NCI-H526 (cell line): ENCODE measurements around the gene SLC6A5.

Source experiments
- DNase-seq, 2 experiments: peaks; one replicate each; lab custom pipeline; 2025; lab: John Stamatoyannopoulos, UW

Gene SLC6A5

DNA sequence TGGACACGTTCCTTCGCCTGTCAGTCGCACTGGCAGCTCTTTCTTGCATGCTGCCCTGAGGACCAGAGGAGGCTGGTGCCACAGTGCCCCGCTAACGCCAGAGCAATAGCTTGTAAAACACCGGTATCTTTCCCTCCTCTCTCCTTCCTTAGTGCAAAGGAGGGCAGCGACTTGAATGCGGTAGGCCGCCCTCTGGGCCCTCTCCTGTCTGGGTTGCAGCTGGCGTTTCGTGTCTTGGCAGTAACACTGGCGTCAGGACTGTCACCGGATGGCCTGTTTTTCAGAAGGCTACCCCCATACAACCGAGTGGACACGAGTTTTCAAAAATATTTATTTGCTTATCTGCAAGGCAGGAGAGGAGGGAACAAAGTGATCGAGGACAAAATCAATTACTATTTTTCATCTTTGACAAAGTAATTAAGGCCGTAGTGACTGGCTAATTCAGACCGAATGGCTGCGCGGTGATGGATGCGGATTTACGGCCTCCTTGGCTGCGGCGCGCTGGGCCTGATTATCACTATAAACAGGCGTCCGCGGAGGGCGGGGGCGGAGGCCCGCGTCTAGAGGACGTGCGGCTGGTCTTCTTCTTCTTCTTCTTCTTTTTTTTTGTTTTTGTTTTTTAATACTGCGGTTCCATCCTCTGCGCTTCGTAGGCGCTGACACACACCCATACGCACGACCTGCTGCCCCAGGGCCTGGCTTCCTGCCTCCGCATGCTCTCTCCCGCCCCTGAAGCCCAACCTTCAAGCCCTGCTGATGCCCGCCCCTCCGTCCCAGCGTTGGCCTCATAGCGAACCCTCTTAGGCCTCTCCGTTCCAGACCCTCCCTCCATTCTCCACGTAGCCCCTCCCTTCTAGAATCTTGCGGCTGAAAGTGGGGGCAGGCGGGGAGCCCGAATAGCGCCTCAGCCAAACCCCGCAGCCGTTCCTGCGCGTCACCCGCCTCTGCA, 2.9 kb upstream of the SLC6A5 start:
- no peak for DNase-seq

DNA sequence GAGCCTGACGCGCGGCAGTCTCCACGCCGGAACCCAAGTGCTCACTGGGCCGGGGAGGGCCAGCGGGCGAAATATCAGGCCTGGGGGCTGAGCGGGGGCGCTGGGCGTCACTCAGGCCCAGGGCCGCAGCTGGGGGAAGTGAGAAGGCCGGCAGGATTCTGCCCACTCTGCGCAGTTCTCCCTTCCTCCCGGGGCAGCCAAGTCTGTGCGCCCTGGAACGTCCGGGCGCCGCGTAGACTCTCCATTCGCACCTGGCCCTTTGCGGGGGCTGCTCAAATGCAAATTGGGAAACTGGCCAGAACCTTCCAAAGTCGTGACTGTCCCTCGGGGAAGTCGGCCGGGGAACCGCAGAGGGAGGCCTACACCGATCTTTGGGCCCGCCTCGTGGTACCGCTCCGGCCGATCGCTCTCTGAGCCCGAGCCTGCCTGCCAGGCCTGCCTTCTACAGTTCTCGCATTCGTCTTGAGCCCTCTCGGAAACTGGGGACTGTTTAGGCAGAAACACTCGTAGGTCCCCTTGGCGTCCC, 2.2 kb upstream of the SLC6A5 start:
- DNase-seq: no peak

DNA sequence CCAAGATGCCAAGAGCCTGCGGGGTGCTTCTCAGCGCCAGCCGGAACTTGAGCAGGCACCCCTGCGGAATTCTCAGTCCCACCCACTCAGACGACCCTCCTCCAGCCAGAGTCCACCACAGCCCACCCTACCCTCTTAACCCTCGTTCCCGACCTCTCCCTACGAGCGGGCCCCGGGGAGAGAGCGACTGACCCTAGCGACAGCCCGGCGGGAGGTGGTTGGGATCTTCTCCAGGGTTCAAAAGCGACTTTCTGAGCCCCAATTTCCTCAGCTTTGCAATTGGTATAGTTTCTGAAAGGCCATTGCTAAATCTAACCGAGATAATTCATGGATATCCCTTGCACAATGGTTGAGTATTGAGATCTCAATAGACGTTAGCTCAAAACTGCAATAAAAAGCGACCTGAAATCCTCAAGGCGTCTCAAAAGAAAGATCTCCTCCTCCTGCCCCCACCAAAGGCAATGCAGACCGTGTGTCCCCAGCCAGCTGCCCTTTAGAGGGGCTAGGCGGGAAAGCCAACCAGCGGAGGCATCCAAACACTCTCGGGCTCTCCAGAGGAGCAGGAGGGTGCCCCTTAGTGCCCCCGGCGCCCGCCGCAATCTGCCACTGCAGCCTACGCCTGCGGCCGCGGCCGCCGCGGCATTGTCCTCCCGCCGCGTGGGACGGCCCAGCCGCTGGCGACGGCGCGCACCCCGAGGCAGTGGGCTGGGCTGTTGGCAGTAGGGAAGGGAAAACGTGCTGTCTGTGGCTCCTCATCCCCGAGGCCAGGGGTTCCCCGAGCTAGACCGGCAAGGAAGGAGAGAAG, 1.5 kb upstream of the SLC6A5 start:
- no peak for DNase-seq

DNA sequence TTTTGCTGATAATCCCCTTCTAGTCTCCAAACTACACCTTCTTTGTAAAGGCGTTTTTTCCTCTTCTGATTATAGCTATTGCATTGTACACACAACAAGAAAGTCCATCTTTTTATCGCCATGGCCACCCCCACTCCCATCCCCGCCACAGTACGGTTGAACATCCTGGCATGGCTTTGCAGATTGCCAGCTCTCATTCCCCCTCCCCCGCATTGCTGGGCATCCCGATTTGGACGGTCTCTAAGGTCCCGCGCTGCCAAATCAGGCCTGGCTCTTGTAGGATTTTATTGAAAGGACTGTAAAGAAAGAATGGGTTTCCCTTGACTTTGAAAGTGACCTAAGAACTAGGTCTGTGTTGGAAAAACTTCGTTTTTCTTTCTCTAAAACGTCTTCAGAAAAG, 916 bp upstream of the SLC6A5 start:
- DNase-seq: no peak

DNA sequence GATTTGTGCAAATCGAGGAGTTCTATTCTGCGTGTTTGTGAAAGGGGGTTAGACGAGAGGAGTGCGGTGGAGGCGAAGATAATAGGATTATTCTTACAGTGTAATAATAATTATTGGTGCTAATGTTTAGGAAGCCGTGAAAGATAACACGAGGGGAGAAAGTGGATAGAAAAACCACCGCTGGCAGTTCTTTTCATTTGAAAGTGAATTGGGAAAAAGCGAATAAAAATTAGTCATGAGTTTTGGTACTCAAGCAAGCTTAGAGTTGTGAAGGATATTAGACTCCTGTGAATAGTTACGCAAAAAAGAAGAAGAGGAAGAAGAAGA, 575 bp downstream of the SLC6A5 start:
- no peak for DNase-seq

DNA sequence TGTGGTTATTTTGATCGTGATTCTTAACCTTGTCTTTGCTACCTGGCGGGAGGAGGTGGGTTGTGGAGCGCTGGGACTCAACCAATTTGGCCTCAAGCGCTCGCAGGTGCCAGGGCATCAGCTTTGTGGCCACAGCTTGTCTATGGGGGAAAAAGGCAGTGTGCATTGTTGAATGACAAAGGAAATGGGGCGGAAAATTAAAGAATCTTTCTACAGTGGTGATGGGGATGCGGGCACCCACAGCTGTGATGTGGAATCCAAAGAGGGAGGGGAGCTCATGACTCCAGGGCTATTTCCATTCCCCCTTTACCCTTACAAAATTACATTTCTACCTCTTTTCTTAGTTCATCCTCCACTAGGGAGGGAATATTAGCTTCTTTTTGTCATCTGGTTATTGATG, 1.1 kb downstream of the SLC6A5 start:
- DNase-seq: no peak

DNA sequence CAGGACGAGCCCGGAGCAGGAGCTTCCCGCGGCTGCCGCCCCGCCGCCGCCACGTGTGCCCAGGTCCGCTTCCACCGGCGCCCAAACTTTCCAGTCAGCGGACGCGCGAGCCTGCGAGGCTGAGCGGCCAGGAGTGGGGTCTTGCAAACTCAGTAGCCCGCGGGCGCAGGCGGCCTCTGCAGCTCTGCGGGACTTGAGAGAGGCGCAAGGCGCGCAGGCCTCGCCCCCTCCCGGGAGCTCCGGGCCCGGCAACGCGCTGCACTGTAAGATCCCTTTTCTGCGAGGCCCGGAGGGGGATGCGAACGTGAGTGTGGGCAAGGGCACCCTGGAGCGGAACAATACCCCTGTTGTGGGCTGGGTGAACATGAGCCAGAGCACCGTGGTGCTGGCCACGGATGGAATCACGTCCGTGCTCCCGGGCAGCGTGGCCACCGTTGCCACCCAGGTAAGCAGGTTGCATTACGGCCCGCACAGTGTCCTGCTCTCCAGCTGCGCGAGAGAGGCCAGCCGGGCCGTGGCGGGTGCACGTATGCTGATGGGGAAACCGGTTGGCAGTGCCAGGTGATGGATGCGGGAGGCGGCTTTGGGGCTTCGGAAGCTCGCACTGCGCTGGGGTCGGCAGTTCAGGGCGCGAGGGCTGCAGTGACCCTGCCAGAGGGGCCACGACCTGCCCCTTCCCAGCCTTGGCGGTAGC, 2.0 kb downstream of the SLC6A5 start:
- DNase-seq: peak in 1 of 2 experiments; percentile 60

DNA sequence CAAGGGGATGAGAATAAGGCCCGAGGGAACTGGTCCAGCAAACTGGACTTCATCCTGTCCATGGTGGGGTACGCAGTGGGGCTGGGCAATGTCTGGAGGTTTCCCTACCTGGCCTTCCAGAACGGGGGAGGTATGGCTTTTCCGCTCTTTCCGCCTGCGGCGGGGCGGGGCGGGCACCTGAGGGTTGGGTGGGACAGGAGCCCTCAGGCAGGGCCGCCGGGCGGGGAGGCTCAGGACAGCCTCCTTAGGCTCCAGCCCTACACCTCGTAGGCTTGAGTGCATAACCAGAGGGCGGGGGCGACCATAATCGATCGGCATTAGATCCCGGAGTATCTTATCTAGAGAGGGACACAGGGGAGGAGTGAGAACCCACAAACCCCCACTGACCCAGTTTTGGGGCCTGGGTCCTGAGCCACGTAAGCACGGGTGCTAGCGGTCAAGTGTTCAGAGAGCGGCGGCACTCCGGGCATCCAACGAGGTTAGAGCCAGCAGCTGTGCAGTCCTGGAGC, 4.9 kb downstream of the SLC6A5 start:
- no peak for DNase-seq

DNA sequence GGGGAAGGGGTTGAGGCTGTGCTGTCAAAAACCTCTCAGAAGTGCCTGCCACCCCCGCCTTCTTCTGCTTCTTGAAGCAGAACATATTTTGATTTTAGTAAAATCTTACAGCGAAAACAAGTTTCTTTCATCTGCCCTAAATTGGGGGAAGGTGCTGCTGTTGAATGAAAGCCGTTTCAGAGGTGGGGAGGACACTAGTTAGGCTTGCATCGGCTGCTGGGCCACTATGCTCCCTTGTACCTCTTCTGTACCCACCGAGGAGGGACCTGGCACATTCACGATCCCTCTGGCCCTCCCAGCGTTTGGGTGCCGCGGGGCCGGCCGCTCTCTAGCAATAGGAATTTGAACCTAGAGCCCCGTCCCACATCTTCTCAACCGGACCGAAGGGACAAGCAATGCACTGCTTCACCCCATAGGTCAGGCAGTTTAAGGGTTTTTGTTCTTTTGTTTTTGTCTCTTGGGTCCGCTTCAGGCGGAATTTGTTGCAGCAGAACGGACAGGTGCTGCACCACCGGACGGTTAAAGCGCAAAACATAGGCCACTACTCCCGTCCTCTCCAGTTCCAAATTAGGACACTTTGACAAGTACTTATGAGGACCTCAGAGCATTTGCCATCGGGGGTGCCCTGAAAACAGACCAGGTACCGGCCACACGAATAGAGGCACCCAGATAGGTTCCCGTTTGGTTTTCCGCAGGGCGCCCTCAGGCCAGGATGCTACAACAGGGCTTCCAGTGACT, 5.6 kb downstream of the SLC6A5 start:
- DNase-seq: no peak

DNA sequence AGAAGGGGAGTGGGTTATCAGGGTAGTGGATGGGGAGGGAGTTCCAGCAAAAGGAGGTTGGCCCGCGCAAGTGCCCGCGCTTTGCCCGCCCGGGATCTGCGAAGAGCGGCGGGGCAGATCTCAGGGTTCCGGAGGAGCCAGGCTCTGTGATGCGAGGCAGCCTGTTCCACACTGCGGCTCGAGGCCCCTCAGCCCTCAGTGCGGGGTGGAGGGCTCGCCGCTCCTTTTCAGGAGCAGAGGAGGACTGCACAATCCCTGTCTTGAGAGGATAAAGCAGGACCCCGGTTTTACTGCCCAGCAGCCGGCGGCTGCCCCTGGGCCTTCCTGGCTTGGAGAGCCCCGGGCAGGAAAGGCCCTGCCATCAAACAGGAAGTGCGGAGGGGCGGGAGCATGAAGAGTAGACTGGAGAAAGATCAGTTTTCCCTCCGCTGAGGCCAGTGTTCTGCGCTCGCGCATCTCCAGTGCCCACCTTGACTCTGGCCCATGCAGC, 6.2 kb downstream of the SLC6A5 start:
- no peak for DNase-seq

DNA sequence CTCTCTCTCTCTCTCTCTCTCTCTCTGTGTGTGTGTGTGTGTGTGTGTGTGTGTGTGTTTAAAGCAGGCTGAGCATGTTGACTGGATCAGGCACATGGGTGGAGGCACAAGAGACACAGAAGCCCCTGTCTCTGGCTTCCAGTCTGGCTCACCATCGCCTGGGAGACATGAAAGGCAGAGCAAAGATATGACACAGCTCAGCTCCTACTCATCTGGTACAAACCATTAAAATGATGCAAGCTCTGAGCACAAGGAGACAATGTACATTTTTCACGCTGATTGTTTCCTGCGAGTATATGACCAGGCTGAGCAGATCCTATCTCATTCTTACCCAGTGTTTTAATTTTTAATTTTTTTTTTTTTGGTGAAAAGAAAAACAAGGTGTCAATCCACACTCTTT, 9.5 kb downstream of the SLC6A5 start:
- no peak for DNase-seq

DNA sequence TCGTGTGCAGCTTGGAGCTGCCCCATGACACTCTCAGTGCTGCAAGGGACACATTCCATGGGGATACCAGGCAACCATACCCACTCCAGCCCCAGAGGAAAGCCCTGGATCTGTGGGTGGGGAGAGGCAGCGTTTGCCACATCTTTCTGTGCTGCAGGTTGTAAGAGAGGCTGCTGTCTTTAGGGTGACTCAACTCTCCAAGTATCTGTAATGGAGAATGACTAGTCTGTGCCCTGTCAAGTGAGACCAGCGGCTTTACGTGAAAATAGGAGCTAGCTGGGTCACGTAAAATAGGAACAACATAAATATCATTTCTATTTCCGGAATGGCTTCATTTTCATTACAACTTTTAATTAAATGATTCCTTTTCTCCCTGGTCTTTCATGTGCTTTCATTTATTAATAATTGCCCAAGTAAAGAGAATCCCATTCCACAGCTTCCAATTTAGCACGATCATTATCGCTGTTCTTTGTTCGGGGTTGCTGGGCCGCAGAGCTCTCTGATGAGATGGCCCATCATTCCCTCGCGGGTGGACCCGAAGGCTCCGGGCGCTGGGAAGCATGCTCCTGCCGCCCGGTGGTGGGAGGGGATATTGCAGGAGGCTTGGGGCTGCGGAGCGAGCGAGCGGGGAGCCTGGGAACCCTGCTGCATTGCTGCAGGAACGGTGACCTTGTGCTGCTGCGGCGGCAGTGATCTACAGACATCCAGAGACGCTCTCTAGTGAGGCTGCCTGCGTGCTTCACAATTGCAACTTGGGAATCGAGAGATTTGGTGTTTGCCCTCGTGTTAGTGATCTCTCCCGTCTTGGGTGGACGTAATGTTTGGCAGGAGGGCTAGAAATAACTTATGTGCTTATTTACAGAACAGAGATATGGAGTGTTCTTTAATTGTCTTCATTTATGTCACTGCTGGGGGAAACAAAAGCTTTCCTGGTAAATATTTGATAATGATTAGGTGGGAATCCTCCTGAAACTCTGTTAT, 10.6 kb downstream of the SLC6A5 start:
- DNase-seq: peak; percentile 74 to 96

DNA sequence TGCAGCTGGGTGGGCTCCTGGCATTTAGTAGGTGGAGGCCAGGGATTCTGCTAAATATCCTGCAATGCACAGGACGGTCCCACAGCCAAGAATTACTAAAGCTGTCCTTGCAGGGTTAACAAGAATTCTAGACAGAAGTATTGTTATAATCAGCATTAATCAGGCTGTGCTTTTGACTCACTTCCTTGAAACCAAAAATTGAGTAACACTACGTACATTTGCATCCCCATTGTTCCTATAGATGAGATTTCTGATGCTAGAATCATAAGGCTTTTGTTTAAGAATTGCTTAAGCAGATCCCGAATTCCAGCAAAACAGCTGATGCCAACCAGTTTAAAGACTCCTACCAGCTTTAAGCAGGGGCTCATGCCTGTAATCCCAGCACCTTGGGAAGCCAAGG, 11.4 kb downstream of the SLC6A5 start:
- DNase-seq: no peak

DNA sequence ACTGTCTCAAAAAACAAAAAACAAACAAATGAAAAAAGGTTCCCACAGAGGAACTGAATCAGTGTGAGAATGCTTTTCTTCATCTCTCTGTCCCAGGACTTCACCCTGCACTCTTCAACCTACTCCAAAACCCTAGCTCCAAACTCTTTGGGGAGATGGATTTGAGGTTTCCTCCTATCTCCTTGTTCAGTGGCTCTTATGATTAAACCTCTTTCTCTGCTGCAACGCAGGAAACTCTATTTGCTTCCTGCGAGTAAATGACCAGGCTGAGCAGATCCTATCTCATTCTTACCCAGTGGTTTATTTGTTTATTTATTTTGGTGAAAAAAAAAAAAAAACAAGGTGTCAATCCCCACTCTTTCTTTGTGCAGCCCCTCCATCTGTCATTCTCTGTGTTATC, 12.0 kb downstream of the SLC6A5 start:
- no peak for DNase-seq

DNA sequence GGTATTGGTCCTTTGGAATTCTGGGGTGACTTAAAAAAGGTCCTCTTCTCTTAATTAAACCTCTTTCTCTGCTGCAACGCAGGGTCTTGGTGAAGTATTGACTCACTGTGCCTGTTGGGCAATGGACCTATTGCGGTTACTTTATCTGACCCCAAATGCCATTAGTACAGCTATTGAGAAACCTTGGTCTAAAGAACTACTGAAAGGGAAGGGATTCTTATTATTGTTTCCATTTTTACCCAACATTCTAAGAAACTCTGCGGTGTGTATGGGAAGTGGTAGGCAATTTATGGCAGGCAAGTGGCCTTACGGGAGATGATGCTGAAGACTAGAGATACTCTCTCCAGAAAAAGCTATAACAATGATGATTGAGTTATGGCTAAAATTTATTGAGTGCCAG, 12.5 kb downstream of the SLC6A5 start:
- DNase-seq: no peak

DNA sequence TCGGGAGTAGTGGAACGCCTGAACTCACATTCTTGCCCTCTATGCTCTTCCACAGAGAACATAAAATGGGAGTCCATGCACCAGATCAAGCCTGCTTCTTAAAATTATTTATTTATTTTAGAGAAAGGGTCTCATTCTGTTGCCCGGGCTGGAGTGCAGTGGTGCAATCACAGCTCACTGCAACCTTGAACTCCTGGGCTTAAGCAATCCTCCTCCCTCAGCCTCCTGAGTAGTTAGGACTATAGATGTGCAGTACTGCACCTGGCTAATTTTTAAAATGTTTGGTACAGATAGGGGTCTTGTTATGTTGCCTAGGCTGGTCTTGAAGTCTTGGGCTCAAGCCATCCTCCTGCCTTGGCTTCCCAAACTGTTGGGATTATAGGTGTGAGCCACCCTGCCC, 13.0 kb downstream of the SLC6A5 start:
- DNase-seq: no peak

DNA sequence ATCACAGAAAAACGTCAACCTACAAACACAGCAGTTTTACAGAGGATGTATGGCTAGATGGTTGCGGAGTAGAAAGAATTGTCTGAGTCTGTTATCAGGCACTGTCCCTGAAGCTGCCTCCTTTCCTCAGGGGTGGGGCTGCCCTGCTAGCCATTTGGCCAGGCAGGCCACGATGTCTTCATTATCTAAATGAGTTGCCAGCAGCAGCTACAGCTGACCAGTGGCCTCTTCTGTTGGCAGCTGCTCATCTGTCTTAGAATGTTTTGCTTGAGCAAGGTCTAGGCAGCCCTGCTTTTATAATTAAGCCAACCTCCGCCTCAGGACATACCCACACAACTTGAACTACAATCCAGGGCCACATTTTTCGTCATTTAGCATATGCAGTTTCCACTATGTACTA, 17.5 kb downstream of the SLC6A5 start:
- DNase-seq: no peak

DNA sequence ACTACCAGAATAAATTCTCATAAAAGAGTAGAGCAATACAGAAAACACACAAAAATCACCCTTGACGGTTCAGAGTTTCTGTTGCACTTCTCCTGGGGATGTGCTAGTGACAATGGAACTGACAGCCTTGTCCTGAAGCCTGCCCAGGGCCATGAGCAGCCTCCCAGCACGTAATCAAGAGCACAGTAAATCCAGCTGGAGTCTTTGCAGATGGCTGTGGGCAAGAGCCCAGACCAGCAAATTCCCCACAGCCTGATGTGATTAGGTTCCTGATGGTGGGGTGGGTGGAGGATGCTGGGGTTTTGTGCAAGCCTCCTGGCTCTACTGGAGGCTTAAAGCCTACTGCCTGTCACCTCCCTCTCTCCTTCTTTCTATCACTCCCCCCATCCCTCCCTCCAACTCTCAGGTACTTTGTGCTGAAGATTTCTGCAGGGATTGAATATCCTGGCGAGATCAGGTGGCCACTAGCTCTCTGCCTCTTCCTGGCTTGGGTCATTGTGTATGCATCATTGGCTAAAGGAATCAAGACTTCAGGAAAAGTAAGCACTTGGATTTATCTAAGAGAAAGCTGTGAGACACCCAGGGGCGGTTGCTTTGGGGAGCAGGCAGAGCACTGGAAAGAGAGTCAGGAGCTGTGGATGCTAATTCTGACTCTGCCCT, 18.1 kb downstream of the SLC6A5 start:
- no peak for DNase-seq

DNA sequence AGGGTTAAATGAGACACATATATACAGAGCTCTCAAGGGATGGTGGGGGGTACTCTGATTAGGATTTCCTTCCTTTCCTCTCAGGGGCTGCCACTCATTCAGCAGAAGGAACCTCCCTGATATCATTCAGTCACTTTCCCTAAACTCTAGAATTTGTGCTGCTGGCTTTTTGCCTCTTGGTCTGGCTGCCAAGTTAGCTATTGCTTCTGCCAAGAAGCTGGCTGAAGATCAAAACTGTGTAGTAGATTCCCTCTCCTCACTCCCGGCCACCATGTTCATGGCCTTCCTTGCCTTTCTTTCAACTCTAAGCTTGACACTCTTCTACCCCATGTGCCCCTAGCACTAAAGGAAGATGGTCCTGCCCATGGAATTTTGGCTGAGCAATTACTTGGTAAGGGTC, 18.7 kb downstream of the SLC6A5 start:
- DNase-seq: no peak

DNA sequence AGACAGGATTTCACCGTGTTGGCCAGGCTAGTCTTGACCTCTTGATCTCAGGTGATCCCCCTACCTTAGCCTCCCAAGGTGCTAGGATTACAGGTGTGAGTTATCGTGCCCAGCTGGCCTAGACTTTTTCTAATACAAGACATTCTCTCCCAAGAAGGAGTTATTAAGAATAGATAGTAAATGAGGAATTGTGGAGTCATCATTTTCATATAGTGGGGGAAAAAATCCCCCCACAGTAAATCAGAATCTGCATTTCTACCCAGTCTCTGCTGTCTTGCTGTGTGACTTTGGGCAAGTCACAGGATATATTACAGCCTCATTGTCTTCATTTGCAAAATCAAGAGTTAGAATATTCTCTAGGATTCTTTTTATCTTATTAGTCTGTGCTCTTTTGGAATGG, 21.6 kb downstream of the SLC6A5 start:
- no peak for DNase-seq
